HepG2 (cell line): ENCODE measurements around the gene SYT11.

ENCODE experiments used
- GABPA ChIP-seq, 2 experiments: IDR thresholded peaks; 2 replicates each; pipeline ENCODE4 v1.6.1; 2011 to 2016; ENCODE audit warnings: low read depth in 2 of 2, low read length in 1 of 2, missing biosample characterization in 1 of 2, missing genetic modification characterization in 1 of 2
- MXI1 ChIP-seq: IDR thresholded peaks from 3 replicates; pipeline ENCODE4 v1.6.1; 2012; ENCODE audit warnings: low read depth, low read length, inconsistent platforms, borderline replicate concordance
- NCOA1 ChIP-seq: sonication (generic); formaldehyde crosslinking; IDR thresholded peaks from 2 replicates; pipeline ENCODE4 v1.9.0; 2021; ENCODE audit warnings: missing genetic modification reagents
- POGZ ChIP-seq: sonication (generic); formaldehyde crosslinking; IDR thresholded peaks from 2 replicates; pipeline ENCODE4 v1.4.0; 2020; ENCODE audit warnings: mild to moderate bottlenecking, missing genetic modification reagents
- POLR2AphosphoS5 ChIP-seq: IDR thresholded peaks from 2 replicates; pipeline ENCODE4 v1.6.1; 2012; ENCODE audit warnings: low read depth, low read length
- SMARCC2 ChIP-seq: fragments of 450-650 bp; IDR thresholded peaks from 2 replicates; pipeline ENCODE4 v1.6.1; 2017; ENCODE audit warnings: antibody characterized with exemption, mild to moderate bottlenecking
- ZNF10 ChIP-seq: sonication (generic); formaldehyde crosslinking; IDR thresholded peaks from 2 replicates; pipeline ENCODE4 v1.4.0; 2020; ENCODE audit warnings: mild to moderate bottlenecking, low read depth, missing genetic modification reagents, borderline replicate concordance
- ZNF337 ChIP-seq: sonication (generic); formaldehyde crosslinking; IDR thresholded peaks from 2 replicates; pipeline ENCODE4 v1.5.1; 2020; ENCODE audit warnings: missing genetic modification reagents, low read depth, mild to moderate bottlenecking, borderline replicate concordance
- ZNF616 ChIP-seq: sonication (generic); formaldehyde crosslinking; IDR thresholded peaks from 2 replicates; pipeline ENCODE4 v1.5.0; 2020; ENCODE audit warnings: low read depth, mild to moderate bottlenecking, missing genetic modification reagents
- TF ChIP-seq, protein P1 (sequence below): sonication (generic); formaldehyde crosslinking; IDR thresholded peaks from 2 replicates; pipeline ENCODE4 v1.5.0; 2020; ENCODE audit warnings: mild to moderate bottlenecking, missing genetic modification reagents, moderate library complexity
- TF ChIP-seq, protein P2 (sequence below), 2 experiments: sonication (generic) in 1 of 2; formaldehyde crosslinking in 1 of 2; IDR thresholded peaks; 2 replicates each; pipeline versions ENCODE4 v1.5.1 to v1.6.1; 2011 to 2020; ENCODE audit warnings: borderline replicate concordance in 1 of 2, low read depth in 1 of 2, low read length in 1 of 2, mild to moderate bottlenecking in 1 of 2, missing genetic modification reagents in 1 of 2, moderate library complexity in 1 of 2
- TF ChIP-seq, protein P3 (sequence below): sonication (generic); formaldehyde crosslinking; conservative IDR thresholded peaks from 2 replicates; pipeline ENCODE4 v1.8.1; 2023; ENCODE audit warnings: missing genetic modification reagents

DNA sequence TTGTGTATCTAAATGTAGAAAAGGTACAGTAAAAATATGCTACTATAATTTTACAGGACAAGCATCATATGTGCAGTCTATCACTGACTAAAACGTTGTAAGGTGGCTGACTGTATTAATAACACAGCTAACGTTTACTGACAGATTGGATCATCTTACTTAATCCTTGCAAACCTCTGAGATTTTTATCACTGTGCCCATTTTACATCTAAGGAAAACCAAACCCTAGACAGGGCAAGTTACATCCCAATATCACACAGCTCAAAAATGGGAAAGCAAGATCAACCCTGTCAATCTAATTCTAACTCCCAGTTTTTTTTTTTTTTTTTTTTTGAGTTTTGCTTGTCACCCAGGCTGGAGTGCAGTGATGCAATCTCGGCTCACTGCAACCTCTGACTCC, 59.3 kb downstream of the SYT11 start:
- TF ChIP-seq ZNF10 (CRISPR knock-in tag) (no peak), POGZ (no peak), NCOA1 (CRISPR knock-in tag) (no peak), POLR2AphosphoS5 (no peak), ZNF337 (CRISPR knock-in tag) (no peak), SMARCC2 (no peak), MXI1 (no peak), ZNF616 (CRISPR knock-in tag) (no peak), GABPA (IDR thresholded peaks at IDR 0.05; ENCODE audit: low read depth, low read length) (no peak), GABPA (CRISPR knock-in tag; IDR thresholded peaks at IDR 0.05; ENCODE audit: low read depth) (no peak)
- TF ChIP-seq, protein P1, sequence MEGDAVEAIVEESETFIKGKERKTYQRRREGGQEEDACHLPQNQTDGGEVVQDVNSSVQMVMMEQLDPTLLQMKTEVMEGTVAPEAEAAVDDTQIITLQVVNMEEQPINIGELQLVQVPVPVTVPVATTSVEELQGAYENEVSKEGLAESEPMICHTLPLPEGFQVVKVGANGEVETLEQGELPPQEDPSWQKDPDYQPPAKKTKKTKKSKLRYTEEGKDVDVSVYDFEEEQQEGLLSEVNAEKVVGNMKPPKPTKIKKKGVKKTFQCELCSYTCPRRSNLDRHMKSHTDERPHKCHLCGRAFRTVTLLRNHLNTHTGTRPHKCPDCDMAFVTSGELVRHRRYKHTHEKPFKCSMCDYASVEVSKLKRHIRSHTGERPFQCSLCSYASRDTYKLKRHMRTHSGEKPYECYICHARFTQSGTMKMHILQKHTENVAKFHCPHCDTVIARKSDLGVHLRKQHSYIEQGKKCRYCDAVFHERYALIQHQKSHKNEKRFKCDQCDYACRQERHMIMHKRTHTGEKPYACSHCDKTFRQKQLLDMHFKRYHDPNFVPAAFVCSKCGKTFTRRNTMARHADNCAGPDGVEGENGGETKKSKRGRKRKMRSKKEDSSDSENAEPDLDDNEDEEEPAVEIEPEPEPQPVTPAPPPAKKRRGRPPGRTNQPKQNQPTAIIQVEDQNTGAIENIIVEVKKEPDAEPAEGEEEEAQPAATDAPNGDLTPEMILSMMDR (CRISPR knock-in tag) = no peak
- TF ChIP-seq, protein P2, sequence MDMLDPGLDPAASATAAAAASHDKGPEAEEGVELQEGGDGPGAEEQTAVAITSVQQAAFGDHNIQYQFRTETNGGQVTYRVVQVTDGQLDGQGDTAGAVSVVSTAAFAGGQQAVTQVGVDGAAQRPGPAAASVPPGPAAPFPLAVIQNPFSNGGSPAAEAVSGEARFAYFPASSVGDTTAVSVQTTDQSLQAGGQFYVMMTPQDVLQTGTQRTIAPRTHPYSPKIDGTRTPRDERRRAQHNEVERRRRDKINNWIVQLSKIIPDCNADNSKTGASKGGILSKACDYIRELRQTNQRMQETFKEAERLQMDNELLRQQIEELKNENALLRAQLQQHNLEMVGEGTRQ (IDR thresholded peaks at IDR 0.05; ENCODE audit: low read depth, low read length) = no peak
- TF ChIP-seq, protein P2 (CRISPR knock-in tag; IDR thresholded peaks at IDR 0.05; ENCODE audit: borderline replicate concordance) = no peak
- TF ChIP-seq, protein P3, sequence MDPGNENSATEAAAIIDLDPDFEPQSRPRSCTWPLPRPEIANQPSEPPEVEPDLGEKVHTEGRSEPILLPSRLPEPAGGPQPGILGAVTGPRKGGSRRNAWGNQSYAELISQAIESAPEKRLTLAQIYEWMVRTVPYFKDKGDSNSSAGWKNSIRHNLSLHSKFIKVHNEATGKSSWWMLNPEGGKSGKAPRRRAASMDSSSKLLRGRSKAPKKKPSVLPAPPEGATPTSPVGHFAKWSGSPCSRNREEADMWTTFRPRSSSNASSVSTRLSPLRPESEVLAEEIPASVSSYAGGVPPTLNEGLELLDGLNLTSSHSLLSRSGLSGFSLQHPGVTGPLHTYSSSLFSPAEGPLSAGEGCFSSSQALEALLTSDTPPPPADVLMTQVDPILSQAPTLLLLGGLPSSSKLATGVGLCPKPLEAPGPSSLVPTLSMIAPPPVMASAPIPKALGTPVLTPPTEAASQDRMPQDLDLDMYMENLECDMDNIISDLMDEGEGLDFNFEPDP (CRISPR knock-in tag) = no peak
